Naive thymus-derived CD4-positive, alpha-beta T cell (primary cell): ENCODE measurements around the gene SLC19A1. TPM values are rescaled to one million over a fixed set of nuclear protein-coding genes. Genes with fewer than 3 reads are reported as not detected.
A peak's percentile ranks its signal among the peaks of the same experiment; 100 is the strongest.

ENCODE experiments used
- ATAC-seq: fragments of 150-1000 bp; cut with Tn5 transposase; 2 replicates; pipeline ENCODE4 v1.10.0; 2021; ENCODE audit warnings: mild to moderate bottlenecking, moderate library complexity
- CTCF ChIA-PET: fragments of 350-600 bp; sonication (Branson Sonifier 250); formaldehyde crosslinking; loops from one replicate; lab custom pipeline; 2021; ENCODE audit warnings: antibody characterized with exemption; lab: Charles Lee
- POLR2A ChIA-PET: fragments of 350-600 bp; sonication (Branson Sonifier 250); formaldehyde crosslinking; loops from one replicate; lab custom pipeline; 2021; ENCODE audit warnings: antibody characterized with exemption, inconsistent platforms; lab: Charles Lee
- DNase-seq, 9 donors: peaks; one replicate each; pipeline versions ENCODE4 v3.0.0 to v3.0.0-alpha.2; 2020 to 2022; ENCODE audit warnings: mixed read lengths in 1 of 9
- H3K27ac ChIP-seq: one replicate; pipeline ENCODE4 v1.7.0; 2013; ENCODE audit warnings: mild to moderate bottlenecking, low read depth, low read length, moderate library complexity
- H3K27me3 ChIP-seq, 2 donors: one replicate each; pipeline ENCODE4 v1.7.0; 2013; ENCODE audit warnings: low read length in 2 of 2, mild to moderate bottlenecking in 2 of 2, moderate library complexity in 2 of 2; ENCODE audit not compliant: control insufficient read depth in 2 of 2, insufficient read depth in 2 of 2
- H3K36me3 ChIP-seq, 3 experiments: 1 replicate in 2 of 3; 2 replicates in 1 of 3; pipeline ENCODE4 v1.7.0; 2013; ENCODE audit warnings: low read length in 3 of 3, mild to moderate bottlenecking in 3 of 3, moderate library complexity in 1 of 3; ENCODE audit not compliant: insufficient read depth in 3 of 3, control insufficient read depth in 2 of 3
- H3K4me1 ChIP-seq, 2 donors: one replicate each; pipeline ENCODE4 v1.7.0; 2013; ENCODE audit warnings: low read length in 2 of 2, mild to moderate bottlenecking in 2 of 2, moderate library complexity in 1 of 2; ENCODE audit not compliant: control insufficient read depth in 2 of 2, insufficient read depth in 2 of 2
- H3K4me3 ChIP-seq: 2 replicates; pipeline ENCODE4 v1.7.0; 2013; ENCODE audit warnings: mild to moderate bottlenecking, low read length
- H3K9me3 ChIP-seq, 3 experiments: 1 replicate in 2 of 3; 2 replicates in 1 of 3; pipeline ENCODE4 v1.7.0; 2013; ENCODE audit warnings: low read length in 3 of 3; ENCODE audit not compliant: control insufficient read depth in 2 of 3
- H3K27ac Mint-ChIP-seq, 9 donors: one replicate each; pipeline ENCODE4 v1.8.0; 2020 to 2022; ENCODE audit warnings: mixed read lengths in 9 of 9, mild to moderate bottlenecking in 8 of 9, moderate library complexity in 5 of 9, inconsistent platforms in 2 of 9
- H3K27me3 Mint-ChIP-seq, 5 donors: one replicate each; pipeline ENCODE4 v1.8.0; 2021 to 2022; ENCODE audit warnings: mixed read lengths in 5 of 5, mild to moderate bottlenecking in 1 of 5
- H3K36me3 Mint-ChIP-seq, 5 donors: one replicate each; pipeline ENCODE4 v1.8.0; 2020 to 2022; ENCODE audit warnings: mixed read lengths in 5 of 5, mild to moderate bottlenecking in 3 of 5, inconsistent platforms in 1 of 5
- H3K4me1 Mint-ChIP-seq, 7 donors: one replicate each; pipeline ENCODE4 v1.8.0; 2020 to 2022; ENCODE audit warnings: mixed read lengths in 7 of 7, mild to moderate bottlenecking in 3 of 7, inconsistent platforms in 1 of 7
- H3K4me3 Mint-ChIP-seq, 10 donors: one replicate each; pipeline ENCODE4 v1.8.0; 2020 to 2022; ENCODE audit warnings: mild to moderate bottlenecking in 10 of 10, mixed read lengths in 10 of 10, moderate library complexity in 6 of 10, inconsistent platforms in 2 of 10
- H3K9me3 Mint-ChIP-seq, 11 donors: one replicate each; pipeline ENCODE4 v1.8.0; 2020 to 2022; ENCODE audit warnings: mixed read lengths in 11 of 11, mild to moderate bottlenecking in 4 of 11, inconsistent platforms in 1 of 11, moderate library complexity in 1 of 11
- intact Hi-C, 2 donors: fragments of 100-400 bp; cut with micrococcal nuclease; formaldehyde crosslinking; loops; one replicate each; pipeline ENCODE4 v1.15.1; 2023
- polyA plus RNA-seq, 2 donors: library from polyadenylated mRNA; unstranded; fragments of 300-500 nt; fragmentation: Illumina TruSeq; gene quantifications; one replicate each; pipeline ENCODE4 v1.2.3, GENCODE V29; 2021
- total RNA-seq, 6 experiments: library from RNA in 5 of 6; stranded (reverse) in 5 of 6; gene quantifications; 1 replicate in 5 of 6; 2 replicates in 1 of 6; pipeline ENCODE4 v1.2.3 and lab custom pipeline; 2021 to 2026

SLC19A1 gene
- total and polyA plus RNA-seq, 7 experiments from 2014 or later, result 10.5 to 49.1 (median 15.6) TPM

GRCh38 chr21:45588871-45589491 is 46.7 kb upstream of the SLC19A1 start:
- H3K27me3 Mint-ChIP-seq, result peaks cover 0 to 17% (median 11%) of the 10 kb centered on the region in 5 donors
- Histone ChIP-seq H3K4me1 (peaks cover 21 to 22% of the 10 kb centered on the region in 2 donors), H3K4me3 (no peak overlapping the region), H3K36me3 (no peaks in the 10 kb centered on the region), H3K27me3 (no peaks in the 10 kb centered on the region), H3K9me3 (peaks cover 0 to 12% (median 0%) of the 10 kb centered on the region in 3 experiments), H3K27ac (no peak overlapping the region)
- ATAC-seq (no peak), DNase-seq (no peak)
- ChIA-PET CTCF (no interaction called here), POLR2A (interaction anchor here (1.1 kb wide), 1 partner anchor 11 kb away, joined by 3 read pairs; no protein-coding TSS in a partner anchor)
- H3K36me3 Mint-ChIP-seq, result peaks cover 5 to 17% (median 13%) of the 10 kb centered on the region in 5 donors
- H3K4me1 Mint-ChIP-seq, result peaks cover 0 to 16% (median 7%) of the 10 kb centered on the region in 7 donors
- H3K27ac Mint-ChIP-seq, result peak overlapping the region in 4 of 9 donors; percentile 22 to 63 (median 40)
- H3K4me3 Mint-ChIP-seq, result peak overlapping the region in 6 of 10 donors; percentile 0 to 61 (median 26)
- H3K9me3 Mint-ChIP-seq, result peaks cover 12 to 31% (median 16%) of the 10 kb centered on the region in 11 donors
- intact Hi-C loops, result no loop called here

GRCh38 chr21:45588086-45588825 is 46.0 kb upstream of the SLC19A1 start:
- peak overlapping the region in 1 of 10 donors; percentile 68 for H3K4me3 Mint-ChIP-seq
- peaks cover 12 to 31% (median 16%) of the 10 kb centered on the region in 11 donors for H3K9me3 Mint-ChIP-seq
- Histone ChIP-seq H3K27ac (no peak overlapping the region), H3K9me3 (peaks cover 0 to 12% (median 0%) of the 10 kb centered on the region in 3 experiments), H3K4me1 (peaks cover 21 to 22% of the 10 kb centered on the region in 2 donors), H3K4me3 (no peak overlapping the region), H3K36me3 (no peaks in the 10 kb centered on the region), H3K27me3 (no peaks in the 10 kb centered on the region)
- DNase-seq, result peak in 1 of 9 donors; percentile 12
- peak overlapping the region in 3 of 9 donors; percentile 22 to 63 (median 29) for H3K27ac Mint-ChIP-seq
- ChIA-PET POLR2A (interaction anchor here (0.6 to 1.1 kb wide), 2 partner anchors 10 to 40 kb away, joined by 3 read pairs; no protein-coding TSS in a partner anchor), CTCF (no interaction called here)
- intact Hi-C loops, result no loop called here
- H3K36me3 Mint-ChIP-seq, result peaks cover 5 to 17% (median 13%) of the 10 kb centered on the region in 5 donors
- no peak for ATAC-seq
- H3K4me1 Mint-ChIP-seq, result peaks cover 0 to 9% (median 4%) of the 10 kb centered on the region in 7 donors
- peaks cover 0 to 17% (median 11%) of the 10 kb centered on the region in 5 donors for H3K27me3 Mint-ChIP-seq

- H3K4me1 ChIP-seq, result peaks cover 5 to 8% of the 10 kb centered on the region in 2 donors
- peaks cover 0 to 8% (median 0%) of the 10 kb centered on the region in 7 donors for H3K4me1 Mint-ChIP-seq
- H3K27ac ChIP-seq, result no peak overlapping the region
- no peak for ATAC-seq
- H3K27ac Mint-ChIP-seq, result no peak overlapping the region
- intact Hi-C loops, result no loop called here
- H3K9me3 Mint-ChIP-seq, result peaks cover 12 to 37% (median 20%) of the 10 kb centered on the region in 11 donors
- H3K27me3 Mint-ChIP-seq, result peaks cover 0 to 22% (median 11%) of the 10 kb centered on the region in 5 donors
- POLR2A ChIA-PET, result interaction anchor here (0.6 kb wide), 1 partner anchor 303 kb away, joined by 3 read pairs; no protein-coding TSS in a partner anchor
- H3K4me3 ChIP-seq, result no peak overlapping the region
- CTCF ChIA-PET, result no interaction called here
- no peak overlapping the region for H3K4me3 Mint-ChIP-seq
- peaks cover 8 to 21% (median 13%) of the 10 kb centered on the region in 5 donors for H3K36me3 Mint-ChIP-seq
- H3K9me3 ChIP-seq, result peaks cover 0 to 15% (median 0%) of the 10 kb centered on the region in 3 experiments
- DNase-seq, result no peak
- H3K27me3 ChIP-seq, result no peaks in the 10 kb centered on the region
- no peaks in the 10 kb centered on the region for H3K36me3 ChIP-seq
Measured at GRCh38 chr21:45586289-45586858, 44.1 kb upstream of the SLC19A1 start.

GRCh38 chr21:45584786-45585185 is 42.5 kb upstream of the SLC19A1 start:
- H3K4me3 ChIP-seq, result no peak overlapping the region
- Mint-ChIP-seq H3K27ac (no peak overlapping the region), H3K27me3 (peaks cover 0 to 22% (median 11%) of the 10 kb centered on the region in 5 donors), H3K4me3 (no peak overlapping the region), H3K9me3 (peaks cover 12 to 37% (median 20%) of the 10 kb centered on the region in 11 donors), H3K36me3 (peaks cover 8 to 21% (median 13%) of the 10 kb centered on the region in 5 donors), H3K4me1 (peaks cover 0 to 8% (median 0%) of the 10 kb centered on the region in 7 donors)
- DNase-seq (no peak), ATAC-seq (no peak)
- H3K27ac ChIP-seq, result no peak overlapping the region
- no peaks in the 10 kb centered on the region for H3K27me3 ChIP-seq
- H3K9me3 ChIP-seq, result peaks cover 0 to 15% (median 0%) of the 10 kb centered on the region in 3 experiments
- CTCF ChIA-PET, result interaction anchor here (1.3 kb wide), 1 partner anchor 11 kb away, joined by 4 read pairs; no protein-coding TSS in a partner anchor
- intact Hi-C loops, result no loop called here
- H3K4me1 ChIP-seq, result peaks cover 0 to 3% of the 10 kb centered on the region in 2 donors
- no peaks in the 10 kb centered on the region for H3K36me3 ChIP-seq
- POLR2A ChIA-PET, result no interaction called here

- Mint-ChIP-seq H3K27ac (no peak overlapping the region), H3K27me3 (peaks cover 0 to 21% (median 11%) of the 10 kb centered on the region in 5 donors), H3K36me3 (peaks cover 8 to 21% (median 13%) of the 10 kb centered on the region in 5 donors), H3K9me3 (peaks cover 12 to 37% (median 20%) of the 10 kb centered on the region in 11 donors), H3K4me1 (peaks cover 0 to 5% (median 0%) of the 10 kb centered on the region in 7 donors), H3K4me3 (no peak overlapping the region)
- Histone ChIP-seq H3K4me1 (no peaks in the 10 kb centered on the region), H3K36me3 (no peaks in the 10 kb centered on the region), H3K27ac (no peak overlapping the region), H3K9me3 (peaks cover 0 to 15% (median 0%) of the 10 kb centered on the region in 3 experiments), H3K4me3 (no peak overlapping the region), H3K27me3 (no peaks in the 10 kb centered on the region)
- intact Hi-C loops, result no loop called here
- peak in 1 of 9 donors; percentile 8 for DNase-seq
- no peak for ATAC-seq
- ChIA-PET POLR2A (no interaction called here), CTCF (interaction anchor here (0.7 to 1.3 kb wide), 3 partner anchors 12 to 637 kb away, joined by 3 to 4 read pairs (median 3); no protein-coding TSS in a partner anchor)
Measured at GRCh38 chr21:45583831-45584509, 41.7 kb upstream of the SLC19A1 start.

- POLR2A ChIA-PET, result no interaction called here
- H3K27ac Mint-ChIP-seq, result no peak overlapping the region
Measured at GRCh38 chr21:45582128-45582527, 39.9 kb upstream of the SLC19A1 start.

More at GRCh38 chr21:45582128-45582527, 39.9 kb upstream of the SLC19A1 start:
- no peak for ATAC-seq
- Histone ChIP-seq H3K27me3 (no peaks in the 10 kb centered on the region), H3K4me1 (no peaks in the 10 kb centered on the region), H3K4me3 (no peak overlapping the region), H3K27ac (no peak overlapping the region), H3K36me3 (no peaks in the 10 kb centered on the region), H3K9me3 (peaks cover 0 to 15% (median 0%) of the 10 kb centered on the region in 3 experiments)
- Mint-ChIP-seq H3K36me3 (peaks cover 8 to 14% (median 9%) of the 10 kb centered on the region in 5 donors), H3K4me3 (no peak overlapping the region), H3K4me1 (no peaks in the 10 kb centered on the region), H3K9me3 (peaks cover 9 to 28% (median 13%) of the 10 kb centered on the region in 11 donors), H3K27me3 (peaks cover 0 to 11% (median 5%) of the 10 kb centered on the region in 5 donors)
- DNase-seq, result no peak
- CTCF ChIA-PET, result no interaction called here
- intact Hi-C loops, result no loop called here
